HL-60 (cell line): Measurements from ENCODE around the gene ADSL.

Experiments used
- DNase-seq, 2 experiments: peaks; one replicate each; pipeline ENCODE4 v3.0.0-alpha.2; 2010 to 2020; ENCODE audit warnings: low read depth in 1 of 2, low spot score in 1 of 2
- H3K27ac ChIP-seq: fragments of 250-450 bp; sonication (Bioruptor Pico); replicated peaks from 2 replicates; pipeline ENCODE4 v1.5.1; 2020; ENCODE audit warnings: mild to moderate bottlenecking, moderate library complexity
- H3K27me3 ChIP-seq: fragments of 250-450 bp; sonication (Bioruptor Pico); 2 replicates; pipeline ENCODE4 v1.5.1; 2021; ENCODE audit warnings: mild to moderate bottlenecking, moderate library complexity; ENCODE audit not compliant: insufficient read depth, poor library complexity, severe bottlenecking
- H3K4me3 ChIP-seq: replicated peaks from 2 replicates; pipeline ENCODE4 v1.5.1; 2011; ENCODE audit warnings: mild to moderate bottlenecking, control low read depth, low read length; ENCODE audit not compliant: insufficient read depth
- CTCF ChIP-seq: IDR thresholded peaks from one replicate; pipeline ENCODE4 v1.5.1; 2011; ENCODE audit warnings: low read length, control low read depth, inconsistent platforms; ENCODE audit not compliant: insufficient read depth
- GABPA ChIP-seq: IDR thresholded peaks from 2 replicates; pipeline ENCODE4 v1.6.1; 2012; ENCODE audit warnings: low read depth
- POLR2AphosphoS5 ChIP-seq: IDR thresholded peaks from 2 replicates; pipeline ENCODE4 v1.6.1; 2012; ENCODE audit warnings: low read depth
- REST ChIP-seq: IDR thresholded peaks from 2 replicates; pipeline ENCODE4 v1.6.1; 2012; ENCODE audit warnings: low read depth; ENCODE audit not compliant: insufficient replicate concordance
- SPI1 ChIP-seq: IDR thresholded peaks from 2 replicates; pipeline ENCODE4 v1.6.1; 2012; ENCODE audit warnings: low read depth, mild to moderate bottlenecking, borderline replicate concordance

Gene ADSL

GRCh38 chr22:40396882-40397281, 50.6 kb downstream of the ADSL start:
- Histone ChIP-seq H3K27me3 (no peaks in the 10 kb centered on the region), H3K27ac (no peak overlapping the region), H3K4me3 (no peak overlapping the region)
- TF ChIP-seq SPI1 = no peak
- DNase-seq = no peak

GRCh38 chr22:40397396-40397795, 51.1 kb downstream of the ADSL start:
- no peak for TF ChIP-seq SPI1
- no peak for TF ChIP-seq GABPA
- no peak for TF ChIP-seq CTCF
- no peak for TF ChIP-seq REST
- TF ChIP-seq POLR2AphosphoS5 = no peak
- no peak overlapping the region for H3K27ac ChIP-seq
- H3K4me3 ChIP-seq = no peak overlapping the region
- DNase-seq = no peak
- H3K27me3 ChIP-seq = no peaks in the 10 kb centered on the region

DNA sequence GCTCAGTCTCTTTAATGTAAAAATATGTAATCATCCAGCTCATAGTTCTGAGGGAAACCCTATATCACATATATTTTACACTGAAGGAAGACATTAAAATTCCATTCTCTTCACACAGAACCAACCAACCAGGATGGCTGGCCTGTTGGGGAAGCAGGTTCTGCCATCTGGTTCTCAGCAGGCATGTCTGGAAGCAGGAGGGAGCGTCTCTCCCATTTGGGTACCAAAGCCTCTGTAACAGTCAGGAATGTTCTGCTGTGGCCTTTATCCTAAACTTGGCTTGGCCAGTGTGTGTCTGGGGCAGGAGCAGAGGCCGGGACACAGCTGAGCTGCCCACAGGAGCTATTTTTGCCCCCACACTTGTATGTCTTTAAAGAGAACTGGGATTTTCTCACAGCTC, 53.3 kb downstream of the ADSL start:
- H3K27ac ChIP-seq = peak overlapping the region; percentile 56
- no peaks in the 10 kb centered on the region for H3K27me3 ChIP-seq
- no peak overlapping the region for H3K4me3 ChIP-seq
- TF ChIP-seq SPI1 (no peak), CTCF (no peak), GABPA (no peak), REST (no peak), POLR2AphosphoS5 (no peak)
- no peak for DNase-seq

DNA sequence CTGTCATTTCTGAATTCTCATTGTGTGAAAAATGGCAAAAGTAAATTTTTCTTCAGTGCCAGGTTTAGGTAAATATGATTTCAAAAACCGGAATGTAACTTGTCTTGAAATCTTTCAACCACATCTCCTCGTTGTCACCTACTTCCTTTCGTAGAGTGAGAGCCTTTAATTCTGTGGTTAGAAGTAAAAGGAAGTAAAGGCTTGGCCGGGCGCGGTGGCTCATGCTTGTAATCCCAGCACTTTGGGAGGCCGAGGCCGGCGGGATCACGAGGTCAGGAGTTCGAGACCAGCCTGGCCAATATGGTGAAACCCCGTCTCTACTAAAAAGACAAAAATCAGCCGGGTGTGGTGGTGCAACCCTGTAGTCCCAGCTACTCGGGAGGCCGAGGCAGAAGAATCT, 53.9 kb downstream of the ADSL start:
- H3K27ac ChIP-seq = peak overlapping the region; percentile 56

More for the DNA sequence above, 53.9 kb downstream of the ADSL start:
- peak; percentile 78 to 92 for DNase-seq
- Histone ChIP-seq H3K4me3 (no peak overlapping the region), H3K27me3 (no peaks in the 10 kb centered on the region)
- TF ChIP-seq CTCF = no peak
- no peak for TF ChIP-seq GABPA
- peak; percentile 68; the same call in 1 of the 2 replicates for TF ChIP-seq SPI1
- TF ChIP-seq REST = no peak
- no peak; the same call in 1 of the 2 replicates for TF ChIP-seq POLR2AphosphoS5
